Measurements from ENCODE around the gene AUTS2.

AUTS2 gene

DNA sequence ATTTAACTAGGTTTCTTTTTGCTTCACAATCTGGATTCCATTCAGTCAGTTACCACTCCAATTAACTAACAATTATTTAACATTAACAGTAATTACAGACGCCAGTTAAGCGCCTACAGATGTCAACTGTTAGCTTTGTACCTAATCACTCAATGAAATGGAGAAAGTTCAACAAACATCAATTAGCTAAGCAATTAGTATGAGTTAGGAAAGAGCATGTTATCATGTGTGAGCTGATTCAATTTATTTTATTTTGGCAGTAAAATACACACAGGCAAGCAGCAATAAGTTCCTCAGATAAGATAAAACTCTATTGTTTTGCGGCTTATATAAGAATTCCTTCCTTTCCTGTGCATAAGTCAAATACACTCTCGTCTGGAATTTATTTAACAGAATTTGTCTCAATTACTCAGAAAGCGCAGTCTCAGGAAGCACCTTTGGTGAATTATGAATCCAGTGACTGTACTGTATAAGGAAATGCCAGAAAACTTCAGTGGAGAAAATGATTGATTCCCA lies 1106.6 kb downstream of the AUTS2 start (continued):
- TF ChIP-seq ZNF184 (tag by site-specific recombination; IDR thresholded peaks at IDR 0.05) = no peak
- TF ChIP-seq ZNF211 (tag by site-specific recombination; IDR thresholded peaks at IDR 0.05; ENCODE audit: low read depth) = no peak
- no peak for TF ChIP-seq ZNF138 (tag by site-specific recombination; IDR thresholded peaks at IDR 0.05; ENCODE audit: borderline replicate concordance)
- TF ChIP-seq ZBTB8A (tag by site-specific recombination; IDR thresholded peaks at IDR 0.05) = no peak
- no peak for TF ChIP-seq ZNF660 (tag by site-specific recombination; IDR thresholded peaks at IDR 0.05)
- no peak for TF ChIP-seq ZBTB48 (tag by site-specific recombination; IDR thresholded peaks at IDR 0.05)
- no peak for TF ChIP-seq ZNF140 (tag by site-specific recombination; IDR thresholded peaks at IDR 0.05)
- TF ChIP-seq, protein P1, sequence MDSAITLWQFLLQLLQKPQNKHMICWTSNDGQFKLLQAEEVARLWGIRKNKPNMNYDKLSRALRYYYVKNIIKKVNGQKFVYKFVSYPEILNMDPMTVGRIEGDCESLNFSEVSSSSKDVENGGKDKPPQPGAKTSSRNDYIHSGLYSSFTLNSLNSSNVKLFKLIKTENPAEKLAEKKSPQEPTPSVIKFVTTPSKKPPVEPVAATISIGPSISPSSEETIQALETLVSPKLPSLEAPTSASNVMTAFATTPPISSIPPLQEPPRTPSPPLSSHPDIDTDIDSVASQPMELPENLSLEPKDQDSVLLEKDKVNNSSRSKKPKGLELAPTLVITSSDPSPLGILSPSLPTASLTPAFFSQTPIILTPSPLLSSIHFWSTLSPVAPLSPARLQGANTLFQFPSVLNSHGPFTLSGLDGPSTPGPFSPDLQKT (IDR thresholded peaks at IDR 0.05; ENCODE audit: borderline replicate concordance, low read depth, low read length) = no peak
- no peak for TF ChIP-seq ZSCAN16 (tag by site-specific recombination; IDR thresholded peaks at IDR 0.05)
- no peak for TF ChIP-seq CTCF (tag by site-specific recombination; IDR thresholded peaks at IDR 0.05)
- TF ChIP-seq ZNF274 (IDR thresholded peaks at IDR 0.05; ENCODE audit: low read length) = no peak
- no peak for TF ChIP-seq ZNF274 (tag by site-specific recombination; IDR thresholded peaks at IDR 0.05; ENCODE audit: borderline replicate concordance)
- no peak for TF ChIP-seq ZNF350 (tag by site-specific recombination; IDR thresholded peaks at IDR 0.05)
- no peak for TF ChIP-seq ZNF621 (tag by site-specific recombination; IDR thresholded peaks at IDR 0.05)
- TF ChIP-seq ZNF416 (tag by site-specific recombination; IDR thresholded peaks at IDR 0.05) = no peak
- 0 out of 2 replicates have a peak, but pooled peaks have one; percentile 33 for TF ChIP-seq ZNF391 (tag by site-specific recombination; IDR thresholded peaks at IDR 0.05; ENCODE audit: borderline replicate concordance, low read depth)
- TF ChIP-seq ZSCAN30 (tag by site-specific recombination; IDR thresholded peaks at IDR 0.05) = peak; percentile 78; the same call in 1 of the 2 replicates
- no peak for TF ChIP-seq TRIM28 (IDR thresholded peaks at IDR 0.05; ENCODE audit: borderline replicate concordance, low read length)
- TF ChIP-seq ZNF585B (tag by site-specific recombination; IDR thresholded peaks at IDR 0.05) = no peak
- TF ChIP-seq ZNF544 (tag by site-specific recombination; IDR thresholded peaks at IDR 0.05) = no peak
- no peak for TF ChIP-seq ZNF449 (tag by site-specific recombination; IDR thresholded peaks at IDR 0.05)
- no peak for TF ChIP-seq ZNF292 (tag by site-specific recombination; IDR thresholded peaks at IDR 0.05; ENCODE audit: borderline replicate concordance, low read depth)
- no peak for TF ChIP-seq ZNF132 (tag by site-specific recombination; IDR thresholded peaks at IDR 0.05; ENCODE audit: borderline replicate concordance)
- no peak for TF ChIP-seq KLF1 (tag by site-specific recombination; IDR thresholded peaks at IDR 0.05)
- TF ChIP-seq ZXDB (tag by site-specific recombination; IDR thresholded peaks at IDR 0.05) = peak; percentile 89
- TF ChIP-seq ZNF768 (tag by site-specific recombination; IDR thresholded peaks at IDR 0.05) = no peak
- no peak for TF ChIP-seq SETDB1 (IDR thresholded peaks at IDR 0.05; ENCODE audit: insufficient read length, low read length)
- TF ChIP-seq ZNF302 (tag by site-specific recombination; IDR thresholded peaks at IDR 0.05; ENCODE audit: low read depth) = no peak
- TF ChIP-seq ZNF626 (tag by site-specific recombination; IDR thresholded peaks at IDR 0.05) = no peak
- peak; percentile 77; the same call in 1 of the 2 replicates for TF ChIP-seq BCL11A (tag by site-specific recombination; IDR thresholded peaks at IDR 0.05; ENCODE audit: low read depth)
- no peak for TF ChIP-seq ZNF248 (tag by site-specific recombination; IDR thresholded peaks at IDR 0.05)
- TF ChIP-seq, protein P2, sequence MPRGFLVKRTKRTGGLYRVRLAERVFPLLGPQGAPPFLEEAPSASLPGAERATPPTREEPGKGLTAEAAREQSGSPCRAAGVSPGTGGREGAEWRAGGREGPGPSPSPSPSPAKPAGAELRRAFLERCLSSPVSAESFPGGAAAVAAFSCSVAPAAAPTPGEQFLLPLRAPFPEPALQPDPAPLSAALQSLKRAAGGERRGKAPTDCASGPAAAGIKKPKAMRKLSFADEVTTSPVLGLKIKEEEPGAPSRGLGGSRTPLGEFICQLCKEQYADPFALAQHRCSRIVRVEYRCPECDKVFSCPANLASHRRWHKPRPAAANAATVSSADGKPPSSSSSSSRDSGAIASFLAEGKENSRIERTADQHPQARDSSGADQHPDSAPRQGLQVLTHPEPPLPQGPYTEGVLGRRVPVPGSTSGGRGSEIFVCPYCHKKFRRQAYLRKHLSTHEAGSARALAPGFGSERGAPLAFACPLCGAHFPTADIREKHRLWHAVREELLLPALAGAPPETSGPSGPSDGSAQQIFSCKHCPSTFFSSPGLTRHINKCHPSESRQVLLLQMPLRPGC (tag by site-specific recombination; IDR thresholded peaks at IDR 0.05) = peak; percentile 85
- TF ChIP-seq OVOL3 (tag by site-specific recombination; IDR thresholded peaks at IDR 0.05) = peak; percentile 95
- TF ChIP-seq ZNF776 (tag by site-specific recombination; IDR thresholded peaks at IDR 0.05; ENCODE audit: borderline replicate concordance) = no peak
- TF ChIP-seq REPIN1 (tag by site-specific recombination; IDR thresholded peaks at IDR 0.05; ENCODE audit: low read depth) = no peak
- TF ChIP-seq ZNF10 (tag by site-specific recombination; IDR thresholded peaks at IDR 0.05) = no peak
